Common myeloid progenitor, CD34-positive (primary cell): Measurements from ENCODE around the gene TMEM131.

ENCODE experiments used
- CTCF ChIA-PET: fragments of 350-600 bp; sonication (Branson Sonifier 250); formaldehyde crosslinking; loops from one replicate; lab custom pipeline; 2021; ENCODE audit warnings: antibody characterized with exemption; lab: Charles Lee
- POLR2A ChIA-PET: fragments of 350-600 bp; sonication (Branson Sonifier 250); formaldehyde crosslinking; loops from one replicate; lab custom pipeline; 2021; ENCODE audit warnings: antibody characterized with exemption; lab: Charles Lee
- DNase-seq, 3 donors: peaks; one replicate each; pipeline versions ENCODE4 v3.0.0 to v3.0.0-alpha.2; 2013
- H3K27ac ChIP-seq, 2 experiments: 1 replicate in 1 of 2; 2 replicates in 1 of 2; pipeline ENCODE4 v1.7.0; 2013; ENCODE audit warnings: inconsistent platforms in 2 of 2, low read length in 2 of 2, mild to moderate bottlenecking in 2 of 2, low read depth in 1 of 2, moderate library complexity in 1 of 2; ENCODE audit not compliant: severe bottlenecking in 2 of 2, insufficient read depth in 1 of 2, poor library complexity in 1 of 2
- H3K27me3 ChIP-seq, 5 experiments: replicated peaks in 2 of 5; 1 replicate in 3 of 5; 2 replicates in 2 of 5; pipeline versions ENCODE4 v1.6.1 to v1.7.0; 2013; ENCODE audit warnings: low read length in 4 of 5, mild to moderate bottlenecking in 2 of 5, moderate library complexity in 2 of 5, inconsistent platforms in 1 of 5; ENCODE audit not compliant: insufficient read depth in 5 of 5, control insufficient read depth in 4 of 5
- H3K36me3 ChIP-seq, 4 experiments: 1 replicate in 2 of 4; 2 replicates in 2 of 4; pipeline versions ENCODE4 v1.6.1 to v1.7.0; 2013; ENCODE audit warnings: low read length in 3 of 4, control low read depth in 1 of 4, mild to moderate bottlenecking in 1 of 4; ENCODE audit not compliant: control insufficient read depth in 4 of 4, insufficient read depth in 4 of 4
- H3K4me1 ChIP-seq, 4 experiments: 1 replicate in 3 of 4; 2 replicates in 1 of 4; pipeline versions ENCODE4 v1.6.1 to v1.7.1; 2013; ENCODE audit warnings: low read length in 3 of 4, mild to moderate bottlenecking in 3 of 4, control low read depth in 1 of 4, inconsistent platforms in 1 of 4, moderate library complexity in 1 of 4; ENCODE audit not compliant: control insufficient read depth in 4 of 4, insufficient read depth in 4 of 4; ENCODE audit errors: control extremely low read depth in 1 of 4
- H3K4me3 ChIP-seq, 7 experiments: 1 replicate in 4 of 7; 2 replicates in 3 of 7; pipeline versions ENCODE4 v1.5.1 to v1.7.0; 2013; ENCODE audit warnings: mild to moderate bottlenecking in 7 of 7, low read length in 6 of 7, moderate library complexity in 6 of 7, inconsistent platforms in 2 of 7, low read depth in 2 of 7, control low read depth in 1 of 7; ENCODE audit not compliant: insufficient read depth in 4 of 7, control insufficient read depth in 1 of 7; ENCODE audit errors: extremely low read depth in 1 of 7
- H3K9me3 ChIP-seq, 5 experiments: 1 replicate in 4 of 5; 2 replicates in 1 of 5; pipeline versions ENCODE4 v1.6.1 to v1.7.1; 2013; ENCODE audit warnings: low read length in 4 of 5, mild to moderate bottlenecking in 2 of 5, inconsistent platforms in 1 of 5, low read depth in 1 of 5, moderate library complexity in 1 of 5; ENCODE audit not compliant: control insufficient read depth in 4 of 5, insufficient read depth in 2 of 5; ENCODE audit errors: control extremely low read depth in 1 of 5
- WGBS: methylation state at CpG from one replicate; pipeline ENCODE4 v1.1.5; 2013; ENCODE audit not compliant: insufficient coverage; 5-methylcytosine and 5-hydroxymethylcytosine counted together

Gene TMEM131

GRCh38 chr2:97911206-97911921, 84.4 kb downstream of the TMEM131 start:
- Histone ChIP-seq H3K4me1 (peaks cover 0 to 24% (median 19%) of the 10 kb centered on the region in 4 experiments), H3K36me3 (peaks cover 3 to 20% (median 7%) of the 10 kb centered on the region in 4 experiments), H3K4me3 (no peak overlapping the region), H3K27ac (no peak overlapping the region), H3K9me3 (no peaks in the 10 kb centered on the region), H3K27me3 (no peaks in the 10 kb centered on the region)
- ChIA-PET CTCF (no interaction called here), POLR2A (interaction anchor here (0.6 kb wide), 1 partner anchor 21 kb away, joined by 3 read pairs; no protein-coding TSS in a partner anchor)
- WGBS = no CpG with 5 or more reads among the region's 4 CpGs
- DNase-seq = peak; percentile 66 to 91 (median 83)

DNA sequence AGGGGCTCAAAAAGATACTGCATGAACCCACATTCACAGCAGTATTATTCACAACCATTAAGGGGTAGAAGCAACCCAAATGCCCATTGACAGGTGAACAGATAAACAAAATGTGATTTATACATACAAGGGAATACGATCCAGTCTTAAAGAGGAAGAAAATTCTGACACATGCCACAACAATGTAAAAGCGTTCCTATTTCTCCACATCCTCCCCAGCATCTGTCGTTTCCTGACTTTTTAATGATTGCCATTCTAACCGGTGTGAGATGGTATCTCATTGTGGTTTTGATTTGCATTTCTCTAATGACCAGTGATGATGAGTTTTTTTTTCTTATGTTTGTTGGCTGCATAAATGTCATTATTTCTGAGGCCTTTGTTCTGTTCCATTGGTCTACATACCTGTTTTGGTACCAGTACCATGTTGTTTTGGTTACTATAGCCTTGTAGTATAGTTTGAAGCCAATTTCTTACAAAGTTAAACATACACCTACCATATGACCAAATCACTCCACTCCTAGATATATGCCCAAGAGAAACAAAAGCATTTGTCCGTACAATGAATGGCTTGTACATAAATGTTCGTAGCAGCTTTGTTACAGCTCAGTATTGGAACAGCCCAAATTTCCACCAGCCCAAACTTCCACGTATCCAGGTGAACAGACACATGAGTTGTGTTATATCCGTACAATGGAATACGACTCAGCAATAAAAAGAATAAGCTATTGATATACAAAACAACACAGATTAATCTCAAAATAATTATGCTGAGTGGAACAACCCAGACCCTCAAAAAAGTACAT, 85.1 kb downstream of the TMEM131 start:
- WGBS = 100% methylated on average over 2 of the region's 9 CpGs
- no peak overlapping the region for H3K27ac ChIP-seq
- ChIA-PET CTCF (no interaction called here), POLR2A (interaction anchor here (0.6 kb wide), 1 partner anchor 22 kb away, joined by 3 read pairs; no protein-coding TSS in a partner anchor)
- DNase-seq = peak in 1 of 3 donors; percentile 38
- H3K4me1 ChIP-seq = peaks cover 0 to 24% (median 19%) of the 10 kb centered on the region in 4 experiments
- H3K36me3 ChIP-seq = peaks cover 3 to 27% (median 12%) of the 10 kb centered on the region in 4 experiments
- no peaks in the 10 kb centered on the region for H3K27me3 ChIP-seq
- H3K9me3 ChIP-seq = peaks cover 0 to 4% (median 0%) of the 10 kb centered on the region in 5 experiments
- H3K4me3 ChIP-seq = no peak overlapping the region

GRCh38 chr2:97908208-97908676, 87.5 kb downstream of the TMEM131 start:
- H3K27me3 ChIP-seq = no peaks in the 10 kb centered on the region
- POLR2A ChIA-PET = no interaction called here
- H3K36me3 ChIP-seq = peaks cover 0 to 28% (median 13%) of the 10 kb centered on the region in 4 experiments
- peaks cover 0 to 4% (median 0%) of the 10 kb centered on the region in 5 experiments for H3K9me3 ChIP-seq
- peaks cover 0 to 24% (median 18%) of the 10 kb centered on the region in 4 experiments for H3K4me1 ChIP-seq
- 97% methylated on average over 3 of the region's 6 CpGs for WGBS
- CTCF ChIA-PET = no interaction called here
- DNase-seq = no peak
- no peak overlapping the region for H3K4me3 ChIP-seq
- no peak overlapping the region for H3K27ac ChIP-seq

DNA sequence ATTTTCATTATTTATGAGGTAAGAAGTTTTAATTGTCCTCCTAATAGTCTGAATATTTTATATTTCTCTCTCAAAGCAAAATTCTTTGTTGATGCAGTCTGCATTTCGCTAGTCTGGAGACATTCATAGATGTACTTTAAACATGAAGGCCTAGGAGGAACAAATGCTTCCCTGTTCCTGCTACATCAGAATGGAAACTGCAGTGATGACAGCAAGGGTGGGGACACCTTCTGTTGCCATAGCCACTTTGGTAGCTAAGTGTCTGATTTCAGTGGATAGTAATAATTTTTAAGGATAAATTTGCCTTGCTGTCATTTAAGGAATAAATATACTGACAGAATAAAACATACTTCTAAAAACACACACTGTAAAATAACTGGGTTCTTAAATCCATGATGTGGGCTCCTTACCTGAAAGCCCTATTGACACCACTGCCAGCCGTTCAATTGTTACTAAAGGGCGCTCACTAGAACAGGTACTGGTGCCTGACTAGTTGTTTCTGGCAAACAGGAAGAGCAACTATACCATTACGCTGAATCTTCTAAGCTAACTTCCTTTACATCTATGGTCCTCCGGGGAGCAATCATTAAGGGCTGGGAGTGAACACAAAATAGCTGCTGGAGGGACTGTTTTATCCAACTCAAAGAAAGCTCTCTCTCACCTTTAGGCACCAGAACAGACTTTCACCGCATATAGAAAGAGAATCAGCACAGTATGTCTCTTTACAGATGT, 88.2 kb downstream of the TMEM131 start:
- no peaks in the 10 kb centered on the region for H3K27me3 ChIP-seq
- no peak overlapping the region for H3K4me3 ChIP-seq
- no peak for DNase-seq
- H3K27ac ChIP-seq = no peak overlapping the region
- 100% methylated on average over 3 of the region's 6 CpGs for WGBS
- H3K9me3 ChIP-seq = peaks cover 0 to 4% (median 0%) of the 10 kb centered on the region in 5 experiments
- POLR2A ChIA-PET = no interaction called here
- peaks cover 0 to 28% (median 14%) of the 10 kb centered on the region in 4 experiments for H3K36me3 ChIP-seq
- CTCF ChIA-PET = no interaction called here
- H3K4me1 ChIP-seq = peaks cover 0 to 24% (median 18%) of the 10 kb centered on the region in 4 experiments

DNA sequence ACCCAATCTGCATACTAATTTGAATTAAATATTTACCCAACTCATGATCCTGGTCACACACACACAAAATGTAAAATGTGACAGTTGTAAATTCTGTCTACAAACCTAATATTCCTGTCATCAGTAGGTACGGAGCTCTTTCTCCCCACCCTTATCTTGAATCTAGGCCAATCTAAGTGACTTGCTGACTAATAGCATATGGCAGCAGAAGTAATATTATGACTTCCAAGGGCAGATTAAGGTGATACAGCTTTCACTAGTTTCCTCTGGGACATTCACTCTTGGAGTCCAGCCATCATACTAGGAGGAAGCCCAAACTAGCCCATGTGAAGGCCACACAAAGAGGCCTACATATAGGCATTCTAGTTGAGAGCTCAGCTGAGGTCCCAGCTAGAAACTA, 89.4 kb downstream of the TMEM131 start:
- ChIA-PET POLR2A (no interaction called here), CTCF (no interaction called here)
- Histone ChIP-seq H3K9me3 (peaks cover 0 to 4% (median 0%) of the 10 kb centered on the region in 5 experiments), H3K4me3 (no peak overlapping the region), H3K4me1 (peaks cover 0 to 13% (median 10%) of the 10 kb centered on the region in 4 experiments), H3K27me3 (no peaks in the 10 kb centered on the region), H3K27ac (no peak overlapping the region), H3K36me3 (peaks cover 0 to 28% (median 14%) of the 10 kb centered on the region in 4 experiments)
- DNase-seq = no peak
- 91% methylated on average over 1 of the region's 1 CpG for WGBS

- no peak overlapping the region for H3K4me3 ChIP-seq
- ChIA-PET CTCF (no interaction called here), POLR2A (no interaction called here)
- DNase-seq = no peak
- peaks cover 0 to 28% (median 14%) of the 10 kb centered on the region in 4 experiments for H3K36me3 ChIP-seq
- H3K4me1 ChIP-seq = peaks cover 0 to 5% (median 3%) of the 10 kb centered on the region in 4 experiments
- peaks cover 0 to 4% (median 0%) of the 10 kb centered on the region in 5 experiments for H3K9me3 ChIP-seq
- no CpG with 5 or more reads among the region's 1 CpG for WGBS
- no peak overlapping the region for H3K27ac ChIP-seq
- H3K27me3 ChIP-seq = no peaks in the 10 kb centered on the region
Observed at GRCh38 chr2:97905294-97905693, 90.5 kb downstream of the TMEM131 start.
